HEK293 (cell line): ENCODE measurements around the gene PRKACB.
"Not testable (repeated sequence)": the region's sequence is repeated elsewhere in the genome, so short reads cannot be mapped to it uniquely, and the experiment has no call there.

Source experiments
- CTCF ChIA-PET: fragments of 350-600 bp; formaldehyde crosslinking; extraction: SDS; loops from one replicate; lab custom pipeline; 2021; ENCODE audit warnings: antibody characterized with exemption; lab: Yijun Ruan, JAX
- POLR2A ChIA-PET: fragments of 300-600 bp; formaldehyde crosslinking; extraction: SDS; loops from one replicate; lab custom pipeline; 2020; ENCODE audit warnings: antibody characterized with exemption, inconsistent platforms; lab: Yijun Ruan, JAX
- H3K27ac ChIP-seq: fragments of 200-500 bp; sonication (Bioruptor generic); 2 replicates; pipeline ENCODE4 v1.5.1; 2014; ENCODE audit warnings: low read depth, low read length, control low read depth, inconsistent platforms; ENCODE audit errors: extremely low read depth
- H3K36me3 ChIP-seq, 2 experiments: fragments of 200-500 bp in 1 of 2; sonication (Bioruptor generic) in 1 of 2; 1 replicate in 1 of 2; 2 replicates in 1 of 2; pipeline ENCODE4 v1.5.1; 2014 to 2017; ENCODE audit warnings: inconsistent platforms in 2 of 2, low read length in 2 of 2; ENCODE audit not compliant: control insufficient read depth in 2 of 2, insufficient read depth in 1 of 2
- H3K4me1 ChIP-seq: fragments of 200-500 bp; sonication (Bioruptor generic); 2 replicates; pipeline ENCODE4 v1.5.1; 2014; ENCODE audit warnings: mild to moderate bottlenecking, low read length, inconsistent platforms; ENCODE audit not compliant: control insufficient read depth, insufficient read depth
- H3K4me3 ChIP-seq: 2 replicates; pipeline ENCODE4 v1.5.1; 2011; ENCODE audit warnings: low read depth, mild to moderate bottlenecking, control low read depth, low read length, moderate library complexity
- H3K9me3 ChIP-seq: fragments of 200-500 bp; sonication (Bioruptor generic); 2 replicates; pipeline ENCODE4 v1.5.1; 2014; ENCODE audit warnings: low read depth, low read length, inconsistent platforms; ENCODE audit not compliant: control insufficient read depth, insufficient read depth
- GLI4 ChIP-seq: fragments of 450-650 bp; formaldehyde crosslinking; IDR thresholded peaks from 2 replicates; pipeline ENCODE4 v1.5.1; 2016; ENCODE audit warnings: missing biosample characterization, missing genetic modification characterization
- IKZF3 ChIP-seq: fragments of 450-650 bp; IDR thresholded peaks from 2 replicates; pipeline ENCODE4 v1.5.0; 2018; ENCODE audit warnings: missing biosample characterization, mild to moderate bottlenecking, missing genetic modification characterization, moderate library complexity
- ZBTB48 ChIP-seq: fragments of 450-650 bp; formaldehyde crosslinking; IDR thresholded peaks from 2 replicates; pipeline ENCODE4 v1.5.1; 2016; ENCODE audit warnings: missing biosample characterization, missing genetic modification characterization
- ZFP37 ChIP-seq: fragments of 450-650 bp; formaldehyde crosslinking; IDR thresholded peaks from 2 replicates; pipeline ENCODE4 v1.5.1; 2016; ENCODE audit warnings: missing biosample characterization, missing genetic modification characterization
- ZNF214 ChIP-seq: fragments of 450-650 bp; formaldehyde crosslinking; IDR thresholded peaks from 2 replicates; pipeline ENCODE4 v1.5.1; 2017; ENCODE audit warnings: missing biosample characterization, mild to moderate bottlenecking, missing genetic modification characterization, borderline replicate concordance
- ZNF324 ChIP-seq: fragments of 450-650 bp; formaldehyde crosslinking; IDR thresholded peaks from 2 replicates; pipeline ENCODE4 v1.5.1; 2016; ENCODE audit warnings: missing biosample characterization, missing genetic modification characterization
- ZNF354C ChIP-seq: fragments of 450-650 bp; formaldehyde crosslinking; IDR thresholded peaks from 2 replicates; pipeline ENCODE4 v1.5.1; 2016; ENCODE audit warnings: missing biosample characterization, missing genetic modification characterization, low read depth, borderline replicate concordance
- ZNF558 ChIP-seq: fragments of 450-650 bp; formaldehyde crosslinking; IDR thresholded peaks from 2 replicates; pipeline ENCODE4 v1.5.1; 2016; ENCODE audit warnings: missing biosample characterization, missing genetic modification characterization
- ZNF610 ChIP-seq: fragments of 450-650 bp; formaldehyde crosslinking; IDR thresholded peaks from 2 replicates; pipeline ENCODE4 v1.5.1; 2016; ENCODE audit warnings: missing biosample characterization, missing genetic modification characterization, borderline replicate concordance
- ZNF747 ChIP-seq: fragments of 450-650 bp; formaldehyde crosslinking; IDR thresholded peaks from 2 replicates; pipeline ENCODE4 v1.5.1; 2016; ENCODE audit warnings: missing biosample characterization, missing genetic modification characterization
- ZNF830 ChIP-seq: fragments of 450-650 bp; IDR thresholded peaks from 2 replicates; pipeline ENCODE4 v1.5.0; 2018; ENCODE audit warnings: missing biosample characterization, missing genetic modification characterization, low read depth, mild to moderate bottlenecking, moderate library complexity
- ZSCAN16 ChIP-seq: fragments of 450-650 bp; formaldehyde crosslinking; IDR thresholded peaks from 2 replicates; pipeline ENCODE4 v1.5.1; 2016; ENCODE audit warnings: missing biosample characterization, missing genetic modification characterization
- TF ChIP-seq, protein P1 (sequence below): fragments of 450-650 bp; formaldehyde crosslinking; IDR thresholded peaks from 2 replicates; pipeline ENCODE4 v1.5.1; 2016; ENCODE audit warnings: missing biosample characterization, missing genetic modification characterization, low read depth
- TF ChIP-seq, protein P2 (sequence below): fragments of 450-650 bp; formaldehyde crosslinking; IDR thresholded peaks from 2 replicates; pipeline ENCODE4 v1.5.1; 2017; ENCODE audit warnings: missing biosample characterization, missing genetic modification characterization
- TF ChIP-seq, protein P3 (sequence below): fragments of 450-650 bp; formaldehyde crosslinking; optimal IDR thresholded peaks from 2 replicates; pipeline ENCODE3; 2016; ENCODE audit warnings: missing biosample characterization, mild to moderate bottlenecking, missing genetic modification characterization
- TF ChIP-seq, protein P4 (sequence below): fragments of 450-650 bp; formaldehyde crosslinking; IDR thresholded peaks from 2 replicates; pipeline ENCODE4 v1.5.1; 2016; ENCODE audit warnings: missing biosample characterization, missing genetic modification characterization
- TF ChIP-seq, protein P5 (sequence below): fragments of 450-650 bp; formaldehyde crosslinking; conservative IDR thresholded peaks from 2 replicates; pipeline ENCODE4 v1.5.1; 2016; ENCODE audit warnings: low read depth, missing biosample characterization, missing genetic modification characterization
- TF ChIP-seq, protein P6 (sequence below): fragments of 450-650 bp; formaldehyde crosslinking; IDR thresholded peaks from 2 replicates; pipeline ENCODE4 v1.5.1; 2017; ENCODE audit warnings: missing biosample characterization, missing genetic modification characterization
- TF ChIP-seq, protein P7 (sequence below): fragments of 450-650 bp; formaldehyde crosslinking; IDR thresholded peaks from 2 replicates; pipeline ENCODE4; 2016; ENCODE audit warnings: missing biosample characterization, missing genetic modification characterization

PRKACB gene

DNA sequence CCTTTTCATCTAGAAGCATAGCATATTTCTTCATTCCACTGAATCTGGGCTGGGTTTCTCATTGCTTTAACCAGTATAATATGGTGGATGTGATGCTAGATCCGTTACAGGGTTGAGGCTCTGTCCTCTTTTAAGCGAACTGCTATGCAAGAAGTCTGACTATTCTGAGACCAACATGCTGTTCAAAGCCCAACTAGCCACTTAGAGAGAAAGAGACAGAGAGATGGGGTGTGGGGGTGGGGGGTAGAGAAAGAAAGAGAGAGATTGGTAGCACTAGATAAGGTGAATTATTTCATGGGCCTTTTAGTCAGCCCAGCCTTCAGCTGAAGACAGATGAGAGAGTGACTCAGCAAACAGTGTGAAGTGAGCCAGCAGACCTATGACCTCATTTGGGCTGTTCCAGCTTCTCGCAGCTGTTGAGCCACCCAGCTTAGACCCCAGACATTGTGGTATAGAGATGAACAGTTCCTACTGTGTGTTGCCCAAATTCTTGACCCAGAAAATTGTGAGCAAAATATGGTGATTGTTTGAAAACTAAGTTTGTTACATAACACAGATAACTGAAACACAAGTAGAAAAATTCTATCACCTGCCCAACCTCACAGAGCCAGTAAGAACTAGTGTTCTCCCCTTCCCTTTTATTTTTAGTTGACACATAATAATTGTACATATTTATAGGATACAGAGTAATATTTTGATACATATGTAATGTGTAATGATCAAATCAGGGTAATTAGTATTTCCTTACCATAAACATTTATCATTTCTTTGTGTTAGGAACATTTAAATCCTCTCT is 40.7 kb upstream of the PRKACB start (continued):
- no peak for TF ChIP-seq ZNF324 (tag by site-specific recombination)
- TF ChIP-seq ZNF830 (tag by site-specific recombination): no peak
- TF ChIP-seq ZFP37 (tag by site-specific recombination): 0 out of 2 replicates have a peak, but pooled peaks have one; percentile 61
- no peak for TF ChIP-seq GLI4 (tag by site-specific recombination)
- TF ChIP-seq, protein P1, sequence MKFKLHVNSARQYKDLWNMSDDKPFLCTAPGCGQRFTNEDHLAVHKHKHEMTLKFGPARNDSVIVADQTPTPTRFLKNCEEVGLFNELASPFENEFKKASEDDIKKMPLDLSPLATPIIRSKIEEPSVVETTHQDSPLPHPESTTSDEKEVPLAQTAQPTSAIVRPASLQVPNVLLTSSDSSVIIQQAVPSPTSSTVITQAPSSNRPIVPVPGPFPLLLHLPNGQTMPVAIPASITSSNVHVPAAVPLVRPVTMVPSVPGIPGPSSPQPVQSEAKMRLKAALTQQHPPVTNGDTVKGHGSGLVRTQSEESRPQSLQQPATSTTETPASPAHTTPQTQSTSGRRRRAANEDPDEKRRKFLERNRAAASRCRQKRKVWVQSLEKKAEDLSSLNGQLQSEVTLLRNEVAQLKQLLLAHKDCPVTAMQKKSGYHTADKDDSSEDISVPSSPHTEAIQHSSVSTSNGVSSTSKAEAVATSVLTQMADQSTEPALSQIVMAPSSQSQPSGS: peak; percentile 77
- TF ChIP-seq, protein P2, sequence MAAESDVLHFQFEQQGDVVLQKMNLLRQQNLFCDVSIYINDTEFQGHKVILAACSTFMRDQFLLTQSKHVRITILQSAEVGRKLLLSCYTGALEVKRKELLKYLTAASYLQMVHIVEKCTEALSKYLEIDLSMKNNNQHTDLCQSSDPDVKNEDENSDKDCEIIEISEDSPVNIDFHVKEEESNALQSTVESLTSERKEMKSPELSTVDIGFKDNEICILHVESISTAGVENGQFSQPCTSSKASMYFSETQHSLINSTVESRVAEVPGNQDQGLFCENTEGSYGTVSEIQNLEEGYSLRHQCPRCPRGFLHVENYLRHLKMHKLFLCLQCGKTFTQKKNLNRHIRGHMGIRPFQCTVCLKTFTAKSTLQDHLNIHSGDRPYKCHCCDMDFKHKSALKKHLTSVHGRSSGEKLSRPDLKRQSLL (tag by site-specific recombination): no peak
- TF ChIP-seq, protein P3, sequence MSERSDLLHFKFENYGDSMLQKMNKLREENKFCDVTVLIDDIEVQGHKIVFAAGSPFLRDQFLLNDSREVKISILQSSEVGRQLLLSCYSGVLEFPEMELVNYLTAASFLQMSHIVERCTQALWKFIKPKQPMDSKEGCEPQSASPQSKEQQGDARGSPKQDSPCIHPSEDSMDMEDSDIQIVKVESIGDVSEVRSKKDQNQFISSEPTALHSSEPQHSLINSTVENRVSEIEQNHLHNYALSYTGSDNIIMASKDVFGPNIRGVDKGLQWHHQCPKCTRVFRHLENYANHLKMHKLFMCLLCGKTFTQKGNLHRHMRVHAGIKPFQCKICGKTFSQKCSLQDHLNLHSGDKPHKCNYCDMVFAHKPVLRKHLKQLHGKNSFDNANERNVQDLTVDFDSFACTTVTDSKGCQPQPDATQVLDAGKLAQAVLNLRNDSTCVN (tag by site-specific recombination): peak; percentile 12
- TF ChIP-seq ZBTB48: no peak
- TF ChIP-seq, protein P4, sequence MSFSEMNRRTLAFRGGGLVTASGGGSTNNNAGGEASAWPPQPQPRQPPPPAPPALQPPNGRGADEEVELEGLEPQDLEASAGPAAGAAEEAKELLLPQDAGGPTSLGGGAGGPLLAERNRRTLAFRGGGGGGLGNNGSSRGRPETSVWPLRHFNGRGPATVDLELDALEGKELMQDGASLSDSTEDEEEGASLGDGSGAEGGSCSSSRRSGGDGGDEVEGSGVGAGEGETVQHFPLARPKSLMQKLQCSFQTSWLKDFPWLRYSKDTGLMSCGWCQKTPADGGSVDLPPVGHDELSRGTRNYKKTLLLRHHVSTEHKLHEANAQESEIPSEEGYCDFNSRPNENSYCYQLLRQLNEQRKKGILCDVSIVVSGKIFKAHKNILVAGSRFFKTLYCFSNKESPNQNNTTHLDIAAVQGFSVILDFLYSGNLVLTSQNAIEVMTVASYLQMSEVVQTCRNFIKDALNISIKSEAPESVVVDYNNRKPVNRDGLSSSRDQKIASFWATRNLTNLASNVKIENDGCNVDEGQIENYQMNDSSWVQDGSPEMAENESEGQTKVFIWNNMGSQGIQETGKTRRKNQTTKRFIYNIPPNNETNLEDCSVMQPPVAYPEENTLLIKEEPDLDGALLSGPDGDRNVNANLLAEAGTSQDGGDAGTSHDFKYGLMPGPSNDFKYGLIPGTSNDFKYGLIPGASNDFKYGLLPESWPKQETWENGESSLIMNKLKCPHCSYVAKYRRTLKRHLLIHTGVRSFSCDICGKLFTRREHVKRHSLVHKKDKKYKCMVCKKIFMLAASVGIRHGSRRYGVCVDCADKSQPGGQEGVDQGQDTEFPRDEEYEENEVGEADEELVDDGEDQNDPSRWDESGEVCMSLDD (tag by site-specific recombination): no peak
- no peak for TF ChIP-seq ZNF354C
- no peak for TF ChIP-seq ZNF214 (tag by site-specific recombination)
- no peak for TF ChIP-seq ZNF610 (tag by site-specific recombination)
- TF ChIP-seq ZSCAN16: peak; percentile 83; the same call in 1 of the 2 replicates
- TF ChIP-seq IKZF3: no peak
- TF ChIP-seq, protein P5, sequence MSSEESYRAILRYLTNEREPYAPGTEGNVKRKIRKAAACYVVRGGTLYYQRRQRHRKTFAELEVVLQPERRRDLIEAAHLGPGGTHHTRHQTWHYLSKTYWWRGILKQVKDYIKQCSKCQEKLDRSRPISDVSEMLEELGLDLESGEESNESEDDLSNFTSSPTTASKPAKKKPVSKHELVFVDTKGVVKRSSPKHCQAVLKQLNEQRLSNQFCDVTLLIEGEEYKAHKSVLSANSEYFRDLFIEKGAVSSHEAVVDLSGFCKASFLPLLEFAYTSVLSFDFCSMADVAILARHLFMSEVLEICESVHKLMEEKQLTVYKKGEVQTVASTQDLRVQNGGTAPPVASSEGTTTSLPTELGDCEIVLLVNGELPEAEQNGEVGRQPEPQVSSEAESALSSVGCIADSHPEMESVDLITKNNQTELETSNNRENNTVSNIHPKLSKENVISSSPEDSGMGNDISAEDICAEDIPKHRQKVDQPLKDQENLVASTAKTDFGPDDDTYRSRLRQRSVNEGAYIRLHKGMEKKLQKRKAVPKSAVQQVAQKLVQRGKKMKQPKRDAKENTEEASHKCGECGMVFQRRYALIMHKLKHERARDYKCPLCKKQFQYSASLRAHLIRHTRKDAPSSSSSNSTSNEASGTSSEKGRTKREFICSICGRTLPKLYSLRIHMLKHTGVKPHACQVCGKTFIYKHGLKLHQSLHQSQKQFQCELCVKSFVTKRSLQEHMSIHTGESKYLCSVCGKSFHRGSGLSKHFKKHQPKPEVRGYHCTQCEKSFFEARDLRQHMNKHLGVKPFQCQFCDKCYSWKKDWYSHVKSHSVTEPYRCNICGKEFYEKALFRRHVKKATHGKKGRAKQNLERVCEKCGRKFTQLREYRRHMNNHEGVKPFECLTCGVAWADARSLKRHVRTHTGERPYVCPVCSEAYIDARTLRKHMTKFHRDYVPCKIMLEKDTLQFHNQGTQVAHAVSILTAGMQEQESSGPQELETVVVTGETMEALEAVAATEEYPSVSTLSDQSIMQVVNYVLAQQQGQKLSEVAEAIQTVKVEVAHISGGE: no peak
- TF ChIP-seq, protein P6, sequence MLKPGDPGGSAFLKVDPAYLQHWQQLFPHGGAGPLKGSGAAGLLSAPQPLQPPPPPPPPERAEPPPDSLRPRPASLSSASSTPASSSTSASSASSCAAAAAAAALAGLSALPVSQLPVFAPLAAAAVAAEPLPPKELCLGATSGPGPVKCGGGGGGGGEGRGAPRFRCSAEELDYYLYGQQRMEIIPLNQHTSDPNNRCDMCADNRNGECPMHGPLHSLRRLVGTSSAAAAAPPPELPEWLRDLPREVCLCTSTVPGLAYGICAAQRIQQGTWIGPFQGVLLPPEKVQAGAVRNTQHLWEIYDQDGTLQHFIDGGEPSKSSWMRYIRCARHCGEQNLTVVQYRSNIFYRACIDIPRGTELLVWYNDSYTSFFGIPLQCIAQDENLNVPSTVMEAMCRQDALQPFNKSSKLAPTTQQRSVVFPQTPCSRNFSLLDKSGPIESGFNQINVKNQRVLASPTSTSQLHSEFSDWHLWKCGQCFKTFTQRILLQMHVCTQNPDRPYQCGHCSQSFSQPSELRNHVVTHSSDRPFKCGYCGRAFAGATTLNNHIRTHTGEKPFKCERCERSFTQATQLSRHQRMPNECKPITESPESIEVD: no peak
- peak; percentile 51; the same call in 1 of the 2 replicates for TF ChIP-seq ZNF558 (tag by site-specific recombination)
- TF ChIP-seq ZNF747 (tag by site-specific recombination): no peak
- TF ChIP-seq, protein P7, sequence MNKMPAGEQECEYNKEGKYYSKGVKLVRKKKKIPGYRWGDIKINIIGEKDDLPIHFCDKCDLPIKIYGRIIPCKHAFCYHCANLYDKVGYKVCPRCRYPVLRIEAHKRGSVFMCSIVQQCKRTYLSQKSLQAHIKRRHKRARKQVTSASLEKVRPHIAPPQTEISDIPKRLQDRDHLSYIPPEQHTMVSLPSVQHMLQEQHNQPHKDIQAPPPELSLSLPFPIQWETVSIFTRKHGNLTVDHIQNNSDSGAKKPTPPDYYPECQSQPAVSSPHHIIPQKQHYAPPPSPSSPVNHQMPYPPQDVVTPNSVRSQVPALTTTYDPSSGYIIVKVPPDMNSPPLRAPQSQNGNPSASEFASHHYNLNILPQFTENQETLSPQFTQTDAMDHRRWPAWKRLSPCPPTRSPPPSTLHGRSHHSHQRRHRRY (tag by site-specific recombination): no peak

DNA sequence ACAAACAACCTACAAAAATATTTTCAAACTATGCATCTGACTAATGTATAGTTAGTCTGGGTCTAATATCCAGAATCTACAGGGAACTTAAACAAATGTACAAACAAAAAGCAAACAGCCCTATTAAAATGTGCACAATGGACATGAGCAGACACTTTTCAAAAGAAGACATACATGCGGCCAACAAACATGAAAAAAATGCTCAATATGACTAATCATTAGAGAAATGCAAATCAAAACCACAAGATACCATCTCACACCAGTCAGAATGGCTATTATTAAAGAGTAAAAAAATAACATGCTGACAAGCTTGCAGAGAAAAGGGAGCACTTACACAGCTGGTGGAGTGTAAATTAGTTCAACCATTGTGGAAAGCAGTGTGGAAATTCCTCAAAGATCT is 36.5 kb upstream of the PRKACB start:
- H3K9me3 ChIP-seq, H3K4me1 ChIP-seq, H3K4me3 ChIP-seq, H3K27ac ChIP-seq, POLR2A ChIA-PET, H3K36me3 ChIP-seq: not testable (repeated sequence)
- CTCF ChIA-PET: interaction anchor here (0.7 kb wide), 2 partner anchors 40 to 435 kb away, joined by 3 read pairs; no protein-coding TSS in a partner anchor
